Large intestine (tissue), 3 donors: ENCODE data around the gene ARL5C. TPM values are rescaled to one million over a fixed set of nuclear protein-coding genes. Genes with fewer than 3 reads are reported as not detected.

Experiments used
- DNase-seq, 2 donors: peaks; one replicate each; pipeline versions ENCODE4 v3.0.0 to v3.0.0-alpha.2; 2013
- H3K27ac ChIP-seq: one replicate; pipeline ENCODE4 v1.5.1; 2013; ENCODE audit warnings: low read length
- H3K27me3 ChIP-seq: 2 replicates; pipeline ENCODE4 v1.6.1; 2013; ENCODE audit warnings: low read length; ENCODE audit not compliant: control insufficient read depth, insufficient read depth
- H3K36me3 ChIP-seq: 2 replicates; pipeline ENCODE4 v1.6.1; 2013; ENCODE audit warnings: low read length; ENCODE audit not compliant: control insufficient read depth, insufficient read depth
- H3K4me1 ChIP-seq: one replicate; pipeline ENCODE4 v1.6.1; 2013; ENCODE audit warnings: low read length; ENCODE audit not compliant: control insufficient read depth, insufficient read depth
- H3K4me3 ChIP-seq: one replicate; pipeline ENCODE4 v1.5.1; 2013; ENCODE audit warnings: low read length
- H3K9me3 ChIP-seq: one replicate; pipeline ENCODE4 v1.6.1; 2013; ENCODE audit warnings: mild to moderate bottlenecking, low read depth, low read length, moderate library complexity; ENCODE audit not compliant: control insufficient read depth
- WGBS: methylation state at CpG from one replicate; pipeline ENCODE4 v1.1.5; 2013; ENCODE audit warnings: low lambda C conversion rate; ENCODE audit not compliant: insufficient coverage; 5-methylcytosine and 5-hydroxymethylcytosine counted together
- polyA plus RNA-seq: library from polyadenylated mRNA; unstranded; fragments of 120-200 nt; gene quantifications from one replicate; pipeline ENCODE4 v1.2.1, GENCODE V29; 2013

Gene ARL5C
- polyA plus RNA-seq, 1 donor, result not detected

- no peak overlapping the region for H3K27ac ChIP-seq
- WGBS, result 92% methylated on average over 2 of the region's 20 CpGs
- no peak overlapping the region for H3K4me3 ChIP-seq
Observed at GRCh38 chr17:39194089-39194984, 28.4 kb upstream of the ARL5C start.

GRCh38 chr17:39193346-39193745 is 27.4 kb upstream of the ARL5C start:
- Histone ChIP-seq H3K27ac (no peak overlapping the region), H3K36me3 (peaks cover 4% of the 10 kb centered on the region), H3K9me3 (no peaks in the 10 kb centered on the region), H3K27me3 (peaks cover 4% of the 10 kb centered on the region), H3K4me3 (no peak overlapping the region), H3K4me1 (peaks cover 6% of the 10 kb centered on the region)
- DNase-seq, result no peak
- no CpG with 5 or more reads among the region's 10 CpGs for WGBS

More at GRCh38 chr17:39194089-39194984, 28.4 kb upstream of the ARL5C start:
- DNase-seq, result peak in 1 of 2 donors; percentile 37
- Histone ChIP-seq H3K4me1 (peaks cover 6% of the 10 kb centered on the region), H3K36me3 (peaks cover 4% of the 10 kb centered on the region), H3K9me3 (no peaks in the 10 kb centered on the region), H3K27me3 (peaks cover 4% of the 10 kb centered on the region)

GRCh38 chr17:39192901-39193300 is 26.9 kb upstream of the ARL5C start:
- no CpG with 5 or more reads among the region's 16 CpGs for WGBS
- Histone ChIP-seq H3K27ac (no peak overlapping the region), H3K4me1 (peaks cover 6% of the 10 kb centered on the region), H3K9me3 (no peaks in the 10 kb centered on the region), H3K27me3 (peaks cover 4% of the 10 kb centered on the region), H3K36me3 (peaks cover 4% of the 10 kb centered on the region), H3K4me3 (no peak overlapping the region)
- DNase-seq, result no peak

- Histone ChIP-seq H3K4me3 (no peak overlapping the region), H3K27me3 (peaks cover 4% of the 10 kb centered on the region), H3K27ac (no peak overlapping the region), H3K4me1 (peaks cover 3% of the 10 kb centered on the region), H3K36me3 (peaks cover 8% of the 10 kb centered on the region), H3K9me3 (no peaks in the 10 kb centered on the region)
- DNase-seq, result no peak
- no CpG with 5 or more reads among the region's 9 CpGs for WGBS
Observed at GRCh38 chr17:39191750-39192510, 26.0 kb upstream of the ARL5C start.

GRCh38 chr17:39187152-39187830 is 21.3 kb upstream of the ARL5C start:
- H3K27me3 ChIP-seq, result no peaks in the 10 kb centered on the region
- WGBS, result 100% methylated on average over 3 of the region's 9 CpGs
- no peaks in the 10 kb centered on the region for H3K9me3 ChIP-seq
- no peak overlapping the region for H3K27ac ChIP-seq
- no peaks in the 10 kb centered on the region for H3K4me1 ChIP-seq
- H3K36me3 ChIP-seq, result peaks cover 14% of the 10 kb centered on the region
- DNase-seq, result no peak
- no peak overlapping the region for H3K4me3 ChIP-seq

GRCh38 chr17:39186481-39187002 is 20.6 kb upstream of the ARL5C start:
- WGBS, result no CpG with 5 or more reads among the region's 15 CpGs
- Histone ChIP-seq H3K36me3 (peaks cover 14% of the 10 kb centered on the region), H3K27ac (no peak overlapping the region), H3K27me3 (no peaks in the 10 kb centered on the region), H3K4me1 (no peaks in the 10 kb centered on the region), H3K9me3 (no peaks in the 10 kb centered on the region), H3K4me3 (no peak overlapping the region)
- no peak for DNase-seq

GRCh38 chr17:39183720-39184119 is 17.8 kb upstream of the ARL5C start:
- DNase-seq, result no peak
- Histone ChIP-seq H3K27me3 (no peaks in the 10 kb centered on the region), H3K36me3 (peaks cover 10% of the 10 kb centered on the region), H3K9me3 (no peaks in the 10 kb centered on the region), H3K4me3 (no peak overlapping the region), H3K27ac (no peak overlapping the region), H3K4me1 (no peaks in the 10 kb centered on the region)
- WGBS, result no CpG with 5 or more reads among the region's 10 CpGs

- Histone ChIP-seq H3K27me3 (no peaks in the 10 kb centered on the region), H3K4me3 (no peak overlapping the region), H3K27ac (no peak overlapping the region), H3K9me3 (no peaks in the 10 kb centered on the region), H3K4me1 (no peaks in the 10 kb centered on the region), H3K36me3 (peaks cover 10% of the 10 kb centered on the region)
- no peak for DNase-seq
- WGBS, result 86% methylated on average over 2 of the region's 5 CpGs
Observed at GRCh38 chr17:39183045-39183444, 17.1 kb upstream of the ARL5C start.

GRCh38 chr17:39181303-39181702 is 15.3 kb upstream of the ARL5C start:
- H3K4me1 ChIP-seq, result no peaks in the 10 kb centered on the region
- no peaks in the 10 kb centered on the region for H3K9me3 ChIP-seq
- DNase-seq, result no peak
- H3K27me3 ChIP-seq, result no peaks in the 10 kb centered on the region
- H3K27ac ChIP-seq, result no peak overlapping the region
- WGBS, result no CpG with 5 or more reads among the region's 5 CpGs
- peaks cover 8% of the 10 kb centered on the region for H3K36me3 ChIP-seq
- no peak overlapping the region for H3K4me3 ChIP-seq

- Histone ChIP-seq H3K27me3 (no peaks in the 10 kb centered on the region), H3K9me3 (no peaks in the 10 kb centered on the region), H3K27ac (no peak overlapping the region), H3K36me3 (peaks cover 6% of the 10 kb centered on the region), H3K4me3 (no peak overlapping the region), H3K4me1 (no peaks in the 10 kb centered on the region)
- WGBS, result 83% methylated on average over 2 of the region's 4 CpGs
- peak in 1 of 2 donors; percentile 45 for DNase-seq
Observed at GRCh38 chr17:39178536-39178935, 12.6 kb upstream of the ARL5C start.
